GM23248 (cell line): ENCODE results near the gene ZNF792. TPM values are rescaled to one million over a fixed set of nuclear protein-coding genes. Genes with fewer than 3 reads are reported as not detected.

Experiments
- DNase-seq: peaks from one replicate; pipeline ENCODE4 v3.0.0-alpha.2; 2015
- H2AFZ ChIP-seq: fragments of 200-600 bp; sonication (generic); 2 replicates; pipeline ENCODE4 v1.6.1; 2016; ENCODE audit warnings: antibody characterized with exemption
- H3F3A ChIP-seq: fragments of 200-600 bp; sonication (generic); 2 replicates; pipeline ENCODE4 v1.6.1; 2016; ENCODE audit warnings: mild to moderate bottlenecking, antibody characterized with exemption, mixed run types; ENCODE audit not compliant: insufficient read depth
- H3K27ac ChIP-seq: fragments of 200-600 bp; sonication (generic); 2 replicates; pipeline ENCODE4 v1.5.1; 2016; ENCODE audit warnings: mild to moderate bottlenecking
- H3K27me3 ChIP-seq: fragments of 200-600 bp; sonication (generic); replicated peaks from 2 replicates; pipeline ENCODE4 v1.6.1; 2016; ENCODE audit warnings: mild to moderate bottlenecking; ENCODE audit not compliant: insufficient read depth
- H3K36me3 ChIP-seq: fragments of 200-600 bp; sonication (generic); 2 replicates; pipeline ENCODE4 v1.6.1; 2016; ENCODE audit warnings: low read depth, mild to moderate bottlenecking
- H3K4me1 ChIP-seq: fragments of 200-600 bp; sonication (generic); 2 replicates; pipeline ENCODE4 v1.6.1; 2016; ENCODE audit warnings: mild to moderate bottlenecking; ENCODE audit not compliant: insufficient read depth
- H3K4me2 ChIP-seq: fragments of 200-600 bp; sonication (generic); one replicate; pipeline ENCODE4 v1.6.1; 2016; ENCODE audit warnings: mild to moderate bottlenecking; ENCODE audit not compliant: unreplicated experiment
- H3K4me3 ChIP-seq: fragments of 200-600 bp; sonication (generic); 2 replicates; pipeline ENCODE4 v1.5.1; 2016; ENCODE audit warnings: mild to moderate bottlenecking
- H3K79me2 ChIP-seq: fragments of 200-600 bp; sonication (generic); 2 replicates; pipeline ENCODE4 v1.6.1; 2016; ENCODE audit warnings: mild to moderate bottlenecking; ENCODE audit not compliant: insufficient read depth
- H3K9ac ChIP-seq: fragments of 200-600 bp; sonication (generic); 2 replicates; pipeline ENCODE4 v1.6.1; 2016; ENCODE audit warnings: mild to moderate bottlenecking
- H3K9me2 ChIP-seq: fragments of 200-600 bp; sonication (generic); 2 replicates; pipeline ENCODE4 v1.6.1; 2016; ENCODE audit warnings: mixed run types, mild to moderate bottlenecking, moderate library complexity; ENCODE audit not compliant: insufficient read depth
- H3K9me3 ChIP-seq: fragments of 200-600 bp; sonication (generic); one replicate; pipeline ENCODE4 v1.6.1; 2017; ENCODE audit warnings: low read depth
- H4K20me1 ChIP-seq: fragments of 200-600 bp; sonication (generic); 2 replicates; pipeline ENCODE4 v1.6.0; 2016; ENCODE audit not compliant: insufficient read depth
- EZH2 ChIP-seq: fragments of 200-600 bp; sonication (generic); IDR thresholded peaks from 2 replicates; pipeline ENCODE4 v1.6.1; 2018; ENCODE audit warnings: antibody characterized with exemption, mild to moderate bottlenecking; ENCODE audit not compliant: insufficient read depth, poor library complexity, severe bottlenecking
- EZH2phosphoT487 ChIP-seq: fragments of 200-600 bp; sonication (generic); IDR thresholded peaks from 2 replicates; pipeline ENCODE4 v1.6.1; 2018; ENCODE audit warnings: antibody characterized with exemption, moderate library complexity, mild to moderate bottlenecking, low read depth; ENCODE audit not compliant: insufficient read depth
- WGBS, 2 experiments: methylation state at CpG; one replicate each; pipeline ENCODE4 v1.1.6; 2015 to 2017; ENCODE audit warnings: low lambda C conversion rate in 2 of 2, low coverage in 1 of 2; ENCODE audit errors: missing lambda C conversion rate in 2 of 2; 5-methylcytosine and 5-hydroxymethylcytosine counted together
- in situ Hi-C: fragments of 300-500 bp; cut with MboI; formaldehyde crosslinking; loops from 2 replicates; pipeline ENCODE4 v1.15.0; 2020
- polyA plus RNA-seq: library from polyadenylated mRNA; unstranded; fragments of >200 nt; fragmentation: Nextera tagmentation; extraction: Ambion mirVana; gene quantifications from 2 replicates; pipeline ENCODE4 v1.2.1, GENCODE V29; 2016
- total RNA-seq: library from RNA; depleted of rRNA; stranded (reverse); fragments of >200 nt; shearing (Covaris generic); gene quantifications from 2 replicates; pipeline ENCODE4 v1.2.3, GENCODE V29; 2014; rRNA removed

Gene ZNF792
- total RNA-seq, result 1.8 and 3.8 TPM in 2 replicates
- 0.63 and 1.0 TPM in 2 replicates for polyA plus RNA-seq

GRCh38 chr19:34963573-34964406, at the start of gene ZNF792:
Gene ZNF792, minus strand, starts transcription at chr19:34964229. Its CDS starts 567 bp downstream, at chr19:34963662.
- DNase-seq, result peak; percentile 73
- 2 to 3% methylated on average over 50 to 71 of the region's 78 CpGs for WGBS, 2 experiments
- Histone ChIP-seq H3K27me3 (no peaks in the 10 kb centered on the region), H3F3A (peaks cover 6% of the 10 kb centered on the region; the same call in 1 of the 2 replicates), H3K4me2 (peak within 1 kb of the TSS; percentile 80), H3K9me3 (no peaks in the 10 kb centered on the region), H2AFZ (peak within 1 kb of the TSS; percentile 84), H3K36me3 (peaks cover 9% of the 10 kb centered on the region), H4K20me1 (no peaks in the 10 kb centered on the region), H3K4me1 (peaks cover 21% of the 10 kb centered on the region; the same call in 1 of the 2 replicates), H3K9ac (peak within 1 kb of the TSS; percentile 68), H3K27ac (no peak within 1 kb of the TSS), H3K9me2 (no peaks in the 10 kb centered on the region), H3K79me2 (peaks cover 20% of the 10 kb centered on the region), H3K4me3 (peak within 1 kb of the TSS; percentile 85)
- TF ChIP-seq EZH2, result no peak
- TF ChIP-seq EZH2phosphoT487, result no peak
- in situ Hi-C loops, result no loop called here

GRCh38 chr19:35013041-35013819, 49.2 kb upstream of the ZNF792 start:
- Histone ChIP-seq H3K9ac (no peak overlapping the region), H3K4me2 (no peak overlapping the region), H3K27ac (no peak overlapping the region), H3K4me1 (no peaks in the 10 kb centered on the region), H4K20me1 (no peaks in the 10 kb centered on the region), H3K36me3 (no peaks in the 10 kb centered on the region; the same call in 1 of the 2 replicates), H3K79me2 (0 out of 2 replicates have a peak, but pooled peaks cover 1% of the 10 kb centered on the region), H2AFZ (no peak overlapping the region), H3F3A (no peaks in the 10 kb centered on the region), H3K27me3 (no peaks in the 10 kb centered on the region), H3K4me3 (no peak overlapping the region), H3K9me2 (no peaks in the 10 kb centered on the region), H3K9me3 (no peaks in the 10 kb centered on the region)
- 66 to 70% methylated on average over 31 to 32 of the region's 32 CpGs for WGBS, 2 experiments
- peak; percentile 65 for DNase-seq
- TF ChIP-seq EZH2phosphoT487 (no peak), EZH2 (no peak)
- in situ Hi-C loops, result no loop called here

GRCh38 chr19:35011737-35012682, 48.0 kb upstream of the ZNF792 start:
- TF ChIP-seq EZH2, result no peak
- no peak for TF ChIP-seq EZH2phosphoT487
- in situ Hi-C loops, result no loop called here

More at GRCh38 chr19:35011737-35012682, 48.0 kb upstream of the ZNF792 start:
- no peak overlapping the region for H3K4me3 ChIP-seq
- H3K9me3 ChIP-seq, result no peaks in the 10 kb centered on the region
- no peaks in the 10 kb centered on the region for H3K36me3 ChIP-seq
- no peaks in the 10 kb centered on the region for H4K20me1 ChIP-seq
- H3K27ac ChIP-seq, result no peak overlapping the region
- H3F3A ChIP-seq, result no peaks in the 10 kb centered on the region
- no peak overlapping the region for H2AFZ ChIP-seq
- H3K79me2 ChIP-seq, result peaks cover 13% of the 10 kb centered on the region; the same call in 1 of the 2 replicates
- 97 to 98% methylated on average over 17 to 18 of the region's 18 CpGs for WGBS, 2 experiments
- no peaks in the 10 kb centered on the region for H3K27me3 ChIP-seq
- no peak overlapping the region for H3K4me2 ChIP-seq
- no peak for DNase-seq
- H3K9ac ChIP-seq, result no peak overlapping the region
- H3K9me2 ChIP-seq, result no peaks in the 10 kb centered on the region
- H3K4me1 ChIP-seq, result no peaks in the 10 kb centered on the region
